OCI-LY7 (cell line): ENCODE measurements around the gene OR2V2. TPM values are rescaled to one million over a fixed set of nuclear protein-coding genes. Genes with fewer than 3 reads are reported as not detected.

Experiments used
- BruUV-seq: library from RNA; stranded (reverse); fragments of 400-500 nt; replicated peaks from 2 replicates; lab custom pipeline; 2021; lab: Mats Ljungman, UMichigan
- CTCF ChIA-PET: fragments of 300-600 bp; sonication (Branson Sonifier 250); formaldehyde crosslinking; loops from one replicate; lab custom pipeline; 2022; ENCODE audit warnings: antibody characterized with exemption; ENCODE audit not compliant: unreplicated experiment; lab: Charles Lee
- POLR2A ChIA-PET: fragments of 300-600 bp; sonication (Branson Sonifier 250); formaldehyde crosslinking; loops from one replicate; lab custom pipeline; 2022; ENCODE audit warnings: antibody characterized with exemption; lab: Charles Lee
- DNase-seq: peaks from one replicate; pipeline ENCODE4 v3.0.0-alpha.2; 2015; ENCODE audit warnings: low spot score
- H2AFZ ChIP-seq: fragments of 200-600 bp; sonication (generic), shearing (Covaris generic); 2 replicates; pipeline ENCODE4 v1.6.1; 2014; ENCODE audit warnings: mild to moderate bottlenecking, antibody characterized with exemption, low read length, moderate library complexity
- H3K27ac ChIP-seq: fragments of 200-600 bp; sonication (generic); 2 replicates; pipeline ENCODE4 v1.5.1; 2014; ENCODE audit warnings: mixed run types, low read depth, mild to moderate bottlenecking, moderate library complexity, low read length, inconsistent platforms; ENCODE audit not compliant: poor library complexity, severe bottlenecking
- H3K36me3 ChIP-seq: fragments of 200-600 bp; sonication (generic); 2 replicates; pipeline ENCODE4 v1.6.1; 2014; ENCODE audit warnings: mild to moderate bottlenecking, antibody characterized with exemption, low read length, moderate library complexity, mixed read lengths; ENCODE audit not compliant: insufficient read depth
- H3K4me1 ChIP-seq: fragments of 200-600 bp; sonication (generic); 2 replicates; pipeline ENCODE4 v1.5.1; 2014; ENCODE audit warnings: mild to moderate bottlenecking, low read length; ENCODE audit not compliant: insufficient read depth, poor library complexity, severe bottlenecking
- H3K4me2 ChIP-seq: fragments of 200-600 bp; sonication (generic); 2 replicates; pipeline ENCODE4 v1.6.1; 2014; ENCODE audit warnings: mild to moderate bottlenecking, low read length
- H3K4me3 ChIP-seq: fragments of 200-600 bp; sonication (generic); 2 replicates; pipeline ENCODE4 v1.5.1; 2014; ENCODE audit warnings: mild to moderate bottlenecking, low read depth, low read length; ENCODE audit not compliant: poor library complexity, severe bottlenecking
- H3K79me2 ChIP-seq: fragments of 200-600 bp; sonication (generic); 2 replicates; pipeline ENCODE4 v1.6.1; 2016; ENCODE audit warnings: low read depth, mild to moderate bottlenecking, low read length, moderate library complexity, mixed read lengths; ENCODE audit not compliant: insufficient read depth
- H3K9me2 ChIP-seq: fragments of 200-600 bp; sonication (generic); 2 replicates; pipeline ENCODE4 v1.6.1; 2016; ENCODE audit warnings: mild to moderate bottlenecking, low read length, mixed read lengths; ENCODE audit not compliant: insufficient read depth
- H3K9me3 ChIP-seq: fragments of 200-600 bp; sonication (generic); 2 replicates; pipeline ENCODE4 v1.6.1; 2014; ENCODE audit warnings: mild to moderate bottlenecking, mixed run types, low read length, mixed read lengths
- H4K20me1 ChIP-seq: fragments of 200-600 bp; sonication (generic); 2 replicates; pipeline ENCODE4 v1.6.1; 2014; ENCODE audit warnings: mild to moderate bottlenecking, antibody characterized with exemption, low read length, moderate library complexity, mixed read lengths; ENCODE audit not compliant: insufficient read depth
- CTCF ChIP-seq: fragments of 200-600 bp; sonication (generic); conservative IDR thresholded peaks from 2 replicates; pipeline ENCODE4 v1.5.1; 2014; ENCODE audit warnings: mild to moderate bottlenecking, antibody characterized with exemption, low read length, moderate library complexity, mixed read lengths
- EZH2phosphoT487 ChIP-seq: fragments of 200-600 bp; sonication (generic); IDR thresholded peaks from 2 replicates; pipeline ENCODE4 v1.6.1; 2018; ENCODE audit warnings: low read depth, borderline replicate concordance, mild to moderate bottlenecking, mixed run types, antibody characterized with exemption, low read length, moderate library complexity, mixed read lengths
- intact Hi-C: fragments of 100-400 bp; cut with micrococcal nuclease; formaldehyde crosslinking; loops from one replicate; pipeline ENCODE4 v1.10.0; 2022; ENCODE audit not compliant: unreplicated experiment
- total RNA-seq, 2 experiments: library from RNA; depleted of rRNA in 1 of 2; stranded (reverse); fragments of >200 nt in 1 of 2; shearing (Covaris generic) in 1 of 2; gene quantifications; 2 replicates each; pipeline ENCODE4 v1.2.3, GENCODE V29; 2014 to 2022

Gene OR2V2
- total RNA-seq, 2 experiments from 2014 or later: 0.06 TPM; not detected in 1

- H3K36me3 ChIP-seq: no peaks in the 10 kb centered on the region
- H3K4me2 ChIP-seq: no peak overlapping the region
- H3K27ac ChIP-seq: no peak overlapping the region
- no peaks in the 10 kb centered on the region for H4K20me1 ChIP-seq
- H3K9me2 ChIP-seq: no peaks in the 10 kb centered on the region
- H2AFZ ChIP-seq: no peak overlapping the region
- peaks cover 8% of the 10 kb centered on the region; the same call in 1 of the 2 replicates for H3K79me2 ChIP-seq
- no peaks in the 10 kb centered on the region for H3K9me3 ChIP-seq
- TF ChIP-seq EZH2phosphoT487 (no peak), CTCF (no peak)
- POLR2A ChIA-PET: interaction anchor here (1.3 kb wide), 1 partner anchor 12 kb away, joined by 5 read pairs; no protein-coding TSS in a partner anchor
- no TSS peak for BruUV-seq
- CTCF ChIA-PET: no interaction called here
- no peak overlapping the region for H3K4me3 ChIP-seq
- intact Hi-C loops: no loop called here
- H3K4me1 ChIP-seq: peaks cover 33% of the 10 kb centered on the region
- no peak for DNase-seq
Measured at GRCh38 chr5:181194489-181195248, 47.3 kb downstream of the OR2V2 start.

GRCh38 chr5:181195249-181195761 is 47.9 kb downstream of the OR2V2 start:
- TF ChIP-seq CTCF (no peak), EZH2phosphoT487 (no peak)
- Histone ChIP-seq H4K20me1 (no peaks in the 10 kb centered on the region), H3K9me3 (no peaks in the 10 kb centered on the region), H3K4me1 (peaks cover 38% of the 10 kb centered on the region), H3K36me3 (no peaks in the 10 kb centered on the region), H3K27ac (no peak overlapping the region), H3K9me2 (no peaks in the 10 kb centered on the region), H2AFZ (no peak overlapping the region), H3K4me3 (no peak overlapping the region), H3K4me2 (no peak overlapping the region), H3K79me2 (peaks cover 8% of the 10 kb centered on the region; the same call in 1 of the 2 replicates)
- BruUV-seq: no TSS peak
- intact Hi-C loops: no loop called here
- ChIA-PET CTCF (no interaction called here), POLR2A (no interaction called here)
- no peak for DNase-seq
